K562 (cell line): Measurements from ENCODE around the gene TTLL10. TPM values are rescaled to one million over a fixed set of nuclear protein-coding genes. Genes with fewer than 3 reads are reported as not detected.

Source experiments
- ATAC-seq: fragments of 200-7000 bp; cut with Tn5 transposase; 3 replicates; pipeline ENCODE4 v1.9.1; 2020; ENCODE audit warnings: moderate library complexity
- BruUV-seq: library from RNA; stranded (reverse); fragments of 400-500 nt; replicated peaks from 2 replicates; lab custom pipeline; 2021; lab: Mats Ljungman, UMichigan
- CTCF ChIA-PET: fragments of 300-600 bp; formaldehyde crosslinking; extraction: SDS; loops from one replicate; lab custom pipeline; 2021; ENCODE audit warnings: low intra/inter-chr PET ratio; lab: Yijun Ruan, JAX
- POLR2A ChIA-PET: fragments of 300-600, 350-650 bp; sonication (Branson Sonifier 250); formaldehyde crosslinking; extraction: SDS; loops from one replicate; lab custom pipeline; 2021; ENCODE audit warnings: antibody characterized with exemption, inconsistent platforms; lab: Yijun Ruan, JAX
- DNase-seq, 4 experiments: peaks; one replicate each; pipeline versions ENCODE4 v3.0.0 to v3.0.0-alpha.2; 2011 to 2018; ENCODE audit warnings: low spot score in 3 of 4, mixed read lengths in 3 of 4; ENCODE audit errors: extremely low read depth in 1 of 4
- FAIRE-seq: peaks from 2 replicates; lab custom pipeline; 2011; peaks lifted over from hg19 to GRCh38; lab: Jason Lieb, UNC
- H2AFZ ChIP-seq: 2 replicates; pipeline ENCODE4 v1.6.0; 2011; ENCODE audit warnings: low read depth, low read length, control low read depth, inconsistent platforms
- H3K27ac ChIP-seq: fragments of 200-600 bp; 3 replicates; pipeline ENCODE4 v1.8.0; 2011; ENCODE audit warnings: low read depth, mild to moderate bottlenecking, control low read depth, inconsistent platforms, low read length, moderate library complexity, mixed read lengths; ENCODE audit errors: extremely low read depth
- H3K27me3 ChIP-seq, 2 experiments: fragments of 300-600 bp in 1 of 2; 2 replicates in 1 of 2; 3 replicates in 1 of 2; pipeline versions ENCODE4 v1.6.0 to v1.8.0; 2011; ENCODE audit warnings: inconsistent platforms in 2 of 2, low read length in 2 of 2, mild to moderate bottlenecking in 1 of 2, mixed read lengths in 1 of 2, moderate library complexity in 1 of 2; ENCODE audit not compliant: control insufficient read depth in 2 of 2, insufficient read depth in 2 of 2
- H3K36me3 ChIP-seq: fragments of 300-600 bp; 3 replicates; pipeline ENCODE4 v1.8.0; 2011; ENCODE audit warnings: mild to moderate bottlenecking, low read length, inconsistent platforms; ENCODE audit not compliant: control insufficient read depth, insufficient read depth
- H3K4me1 ChIP-seq, 2 experiments: fragments of 200-600 bp in 1 of 2; replicated peaks in 1 of 2; 2 replicates in 1 of 2; 3 replicates in 1 of 2; pipeline versions ENCODE4 v1.5.1 to v1.8.0; 2011; ENCODE audit warnings: inconsistent platforms in 2 of 2, low read length in 2 of 2, mild to moderate bottlenecking in 1 of 2, mixed read lengths in 1 of 2, moderate library complexity in 1 of 2; ENCODE audit not compliant: control insufficient read depth in 2 of 2, insufficient read depth in 2 of 2
- H3K4me2 ChIP-seq: 2 replicates; pipeline ENCODE4 v1.6.1; 2011; ENCODE audit warnings: low read length, control low read depth, inconsistent platforms, mixed read lengths; ENCODE audit not compliant: insufficient read depth
- H3K4me3 ChIP-seq: fragments of 200-600 bp; sonication (generic), shearing (Covaris generic); 2 replicates; pipeline ENCODE4 v1.5.1; 2016; ENCODE audit warnings: control low read depth, inconsistent platforms
- H3K79me2 ChIP-seq: fragments of 200-600 bp; 3 replicates; pipeline ENCODE4 v1.8.0; 2011; ENCODE audit warnings: low read length, inconsistent platforms; ENCODE audit not compliant: control insufficient read depth, insufficient read depth
- H3K9ac ChIP-seq, 2 experiments: 2 replicates each; pipeline versions ENCODE4 v1.6.0 to v1.6.1; 2011; ENCODE audit warnings: low read depth in 2 of 2, low read length in 2 of 2, control low read depth in 1 of 2, inconsistent platforms in 1 of 2, mild to moderate bottlenecking in 1 of 2, mixed read lengths in 1 of 2; ENCODE audit not compliant: insufficient read depth in 1 of 2
- H3K9me1 ChIP-seq: one replicate; pipeline ENCODE4 v1.6.0; 2011; ENCODE audit warnings: inconsistent platforms, mild to moderate bottlenecking, low read length, moderate library complexity; ENCODE audit not compliant: control insufficient read depth, insufficient read depth
- H3K9me3 ChIP-seq: replicated peaks from 2 replicates; pipeline ENCODE4 v1.5.1; 2011; ENCODE audit warnings: low read depth, low read length, inconsistent platforms; ENCODE audit not compliant: control insufficient read depth, insufficient read depth
- H4K20me1 ChIP-seq: replicated peaks from 2 replicates; pipeline ENCODE4 v1.6.1; 2011; ENCODE audit warnings: low read length, inconsistent platforms, mixed read lengths; ENCODE audit not compliant: control insufficient read depth, insufficient read depth
- SPI1 ChIP-seq: IDR thresholded peaks from 2 replicates; pipeline ENCODE4 v1.6.1; 2011; ENCODE audit warnings: low read depth, low read length, control low read depth, borderline replicate concordance
- SRSF9 ChIP-seq: fragments of 200-400 bp; formaldehyde crosslinking; IDR thresholded peaks from 2 replicates; pipeline ENCODE4 v1.6.1; 2017; ENCODE audit warnings: low read depth, low read length, borderline replicate concordance
- STAT5A ChIP-seq: IDR thresholded peaks from 2 replicates; pipeline ENCODE4 v1.6.1; 2012; ENCODE audit warnings: low read length, inconsistent platforms, borderline replicate concordance
- WGBS: fragments of 100-300 bp; shearing (Covaris generic); methylation state at CpG from one replicate; pipeline ENCODE4 v1.1.6; 2016; ENCODE audit warnings: low coverage, mixed read lengths; ENCODE audit not compliant: insufficient coverage; ENCODE audit errors: missing lambda C conversion rate; 5-methylcytosine and 5-hydroxymethylcytosine counted together
- in situ Hi-C: fragments of 300-500 bp; cut with MboI; formaldehyde crosslinking; loops from 4 replicates; pipeline ENCODE4 v1.15.0; 2018; ENCODE audit warnings: inconsistent platforms, mixed read lengths
- intact Hi-C: fragments of 100-400 bp; cut with micrococcal nuclease; formaldehyde crosslinking; loops from 2 replicates; pipeline ENCODE4 v1.14.2; 2022
- polyA plus RNA-seq, 8 experiments: library from polyadenylated mRNA; depleted of rRNA in 4 of 8; stranded (reverse) in 5 of 8; unstranded in 3 of 8; fragments of >200 nt; fragmentation: Nextera tagmentation in 2 of 8; fragmentation: Illumina TruSeq in 1 of 8; extraction: Ambion mirVana in 2 of 8; extraction: Trizol in 1 of 8; gene quantifications; 2 replicates each; pipeline versions ENCODE4 v1.2.1 to v1.2.3, GENCODE V29; 2011 to 2014; ENCODE audit warnings: inconsistent platforms in 1 of 8, missing spikeins in 1 of 8
- total RNA-seq, 7 experiments: library from RNA; depleted of rRNA in 6 of 7; stranded (reverse); fragments of >200 nt in 6 of 7; fragmentation: Illumina TruSeq in 2 of 7; extraction: Trizol in 2 of 7; gene quantifications; 2 replicates each; pipeline versions ENCODE4 v1.2.1 to v1.2.3, GENCODE V29; 2011 to 2021; ENCODE audit warnings: low replicate concordance in 1 of 7

The TTLL10 gene
- total and polyA plus RNA-seq, 9 of the 15 experiments (the other 6 are each of a cell fraction or from before 2014, with no cell fraction given) = not detected

DNA sequence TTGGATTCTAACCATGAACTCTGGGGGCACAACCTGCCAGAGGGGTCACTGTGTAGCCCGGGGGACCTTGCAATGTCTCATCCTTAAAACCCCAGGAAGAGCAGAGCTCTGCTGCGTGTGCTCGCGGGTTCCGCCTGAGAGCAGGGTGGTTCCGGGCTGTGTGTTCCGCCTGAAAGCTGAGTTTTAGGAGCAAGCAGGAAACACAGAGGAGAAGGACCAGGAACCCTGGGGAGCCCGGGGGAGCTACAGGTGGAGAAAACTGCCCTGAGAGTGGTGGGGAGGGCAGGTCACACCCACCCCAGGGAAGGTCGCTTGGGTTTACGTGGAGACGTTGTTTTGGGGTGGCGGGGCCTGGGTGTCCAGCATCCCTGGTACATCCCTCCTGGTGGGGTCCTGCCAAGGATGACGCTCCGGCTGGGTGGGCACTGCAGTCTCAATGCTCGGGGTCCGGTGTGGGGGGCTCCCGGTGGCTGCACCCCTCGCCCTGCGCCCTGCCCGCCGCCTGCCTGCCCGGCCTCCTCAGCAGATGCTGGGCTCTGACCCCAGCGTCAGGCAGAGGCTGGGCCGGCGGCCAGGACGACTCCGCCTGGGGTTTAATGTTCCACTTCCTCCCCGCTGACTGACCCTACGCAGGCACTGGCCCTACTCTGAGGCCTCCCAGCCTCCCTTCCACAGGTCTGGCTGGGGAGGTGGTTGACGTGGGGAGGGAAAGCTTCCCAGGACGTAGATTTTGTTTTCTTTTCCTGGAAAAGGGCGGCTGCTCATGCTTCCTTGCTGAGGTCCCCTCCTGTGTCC, 40.5 kb upstream of the TTLL10 start:
- ATAC-seq (no peak), FAIRE-seq (no peak), DNase-seq (no peak)
- no peaks in the 10 kb centered on the region for H3K9me3 ChIP-seq
- no peak overlapping the region for H3K4me3 ChIP-seq
- H3K27ac ChIP-seq = no peak overlapping the region
- H3K9ac ChIP-seq = peak overlapping the region in 1 of 2 experiments; percentile 64; a peak in 1 of 4 replicates
- WGBS = 51% methylated on average over 26 of the region's 32 CpGs
- TF ChIP-seq SPI1 (peak; percentile 59; the same call in 1 of the 2 replicates), STAT5A (no peak), SRSF9 (no peak)
- POLR2A ChIA-PET = no interaction called here
- no peaks in the 10 kb centered on the region for H3K36me3 ChIP-seq
- no peak overlapping the region for H3K4me2 ChIP-seq
- peaks cover 16 to 84% of the 10 kb centered on the region in 2 experiments for H3K4me1 ChIP-seq
- H4K20me1 ChIP-seq = no peaks in the 10 kb centered on the region
- intact Hi-C loops (no loop called here), in situ Hi-C loops (no loop called here)
- H3K79me2 ChIP-seq = no peaks in the 10 kb centered on the region
- no peaks in the 10 kb centered on the region for H3K9me1 ChIP-seq
- BruUV-seq = no TSS peak
- H2AFZ ChIP-seq = peak overlapping the region; percentile 33; the same call in 1 of the 2 replicates
- CTCF ChIA-PET = no interaction called here
- H3K27me3 ChIP-seq = peaks cover 5 to 15% of the 10 kb centered on the region in 2 experiments; a peak in 3 of 5 replicates
